Tibial nerve (tissue), 4 donors: ENCODE results near the gene CYP27C1. TPM values are rescaled to one million over a fixed set of nuclear protein-coding genes. Genes with fewer than 3 reads are reported as not detected.
A peak's percentile ranks its signal among the peaks of the same experiment; 100 is the strongest.
"Not testable (repeated sequence)": the region's sequence is repeated elsewhere in the genome, so short reads cannot be mapped to it uniquely, and the experiment has no call there.

Source experiments
- DNase-seq, 2 donors: peaks; one replicate each; pipeline ENCODE4 v3.0.0-alpha.2; 2019; ENCODE audit warnings: low spot score in 2 of 2
- H3K27ac ChIP-seq, 4 donors: fragments of 200-600 bp; sonication (generic) in 3 of 4; one replicate each; pipeline ENCODE4 v1.5.1; 2017 to 2019; ENCODE audit warnings: mild to moderate bottlenecking in 1 of 4
- H3K27me3 ChIP-seq, 2 donors: fragments of 200-600 bp; sonication (generic) in 1 of 2; one replicate each; pipeline versions ENCODE4 v1.5.1 to v1.6.0; 2017 to 2019
- H3K36me3 ChIP-seq, 3 donors: fragments of 200-600 bp; sonication (generic); one replicate each; pipeline ENCODE4 v1.5.1; 2018 to 2019
- H3K4me1 ChIP-seq, 4 donors: fragments of 200-600 bp; sonication (generic) in 3 of 4; one replicate each; pipeline ENCODE4 v1.5.1; 2017 to 2019
- H3K4me3 ChIP-seq, 4 donors: fragments of 200-600 bp; sonication (generic) in 3 of 4; one replicate each; pipeline ENCODE4 v1.5.1; 2017 to 2019; ENCODE audit warnings: mild to moderate bottlenecking in 1 of 4, moderate library complexity in 1 of 4
- H3K9me3 ChIP-seq, 4 donors: fragments of 200-600 bp; sonication (generic) in 3 of 4; one replicate each; pipeline ENCODE4 v1.5.1; 2017 to 2019
- EP300 ChIP-seq, 2 donors: sonication (generic); formaldehyde crosslinking; IDR thresholded peaks; one replicate each; pipeline ENCODE4 v1.6.1; 2017; ENCODE audit warnings: antibody characterized with exemption in 2 of 2, mild to moderate bottlenecking in 1 of 2
- POLR2A ChIP-seq, 2 donors: fragments of 450-650 bp; IDR thresholded peaks; one replicate each; pipeline ENCODE4 v1.6.1; 2017; ENCODE audit warnings: antibody characterized with exemption in 2 of 2, mild to moderate bottlenecking in 2 of 2, moderate library complexity in 2 of 2
- WGBS, 2 donors: methylation state at CpG; one replicate each; pipeline ENCODE4 v1.1.5; 2018; 5-methylcytosine and 5-hydroxymethylcytosine counted together
- total RNA-seq, 4 donors: library from RNA; depleted of rRNA; stranded (reverse); fragments of >200 nt; gene quantifications; one replicate each; pipeline ENCODE4 v1.1.0, GENCODE V29; 2016
- TF ChIP-seq, protein P1 (sequence below), 5 experiments: fragments of 200-600 bp in 3 of 5; fragments of 450-650 bp in 2 of 5; sonication (generic) in 3 of 5; IDR thresholded peaks; one replicate each; pipeline ENCODE4 v1.5.1; 2016 to 2019; ENCODE audit warnings: antibody characterized with exemption in 5 of 5, mild to moderate bottlenecking in 3 of 5, moderate library complexity in 2 of 5

Gene CYP27C1
- total RNA-seq, 4 donors from 2014 or later = 0.42 to 1.2 (median 0.73) TPM

DNA sequence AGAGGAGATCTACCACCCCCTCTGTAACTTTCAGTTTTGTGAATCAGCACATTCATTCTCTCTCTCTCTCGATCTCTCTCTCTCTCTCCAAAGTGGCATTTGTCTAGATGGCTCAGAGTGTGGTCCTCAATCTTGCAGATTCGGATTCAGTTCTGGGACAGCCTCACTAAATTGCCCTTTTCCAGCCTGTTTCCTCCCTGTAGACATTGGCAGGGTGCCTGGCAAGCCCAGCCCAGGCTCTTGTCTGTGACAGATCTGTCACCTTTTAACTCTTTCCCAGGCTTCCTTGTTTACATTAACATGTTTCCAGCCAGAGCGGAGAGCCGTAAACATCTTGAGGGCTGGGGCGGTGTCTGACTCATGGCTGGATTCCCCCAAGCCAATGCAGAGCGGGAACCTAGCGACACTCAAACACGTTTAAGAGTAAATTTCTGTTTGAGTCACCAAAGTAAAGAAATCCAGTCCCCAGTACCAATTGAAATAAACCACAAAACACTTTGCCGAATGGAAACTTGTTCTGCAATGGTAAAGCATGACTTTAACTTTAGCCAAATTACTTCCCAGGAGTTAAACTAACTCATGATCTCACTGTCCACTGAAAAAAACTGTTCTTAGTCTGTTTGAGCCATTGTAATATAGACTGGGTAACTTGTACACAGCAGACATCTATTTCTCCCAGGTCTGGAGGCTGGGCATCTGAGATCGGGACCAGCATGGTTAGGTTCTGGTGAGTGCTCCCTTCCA, 6.6 kb upstream of the CYP27C1 start:
- TF ChIP-seq POLR2A (IDR thresholded peaks at IDR 0.05) (no peak), EP300 (IDR thresholded peaks at IDR 0.05) (no peak)
- TF ChIP-seq, protein P1, sequence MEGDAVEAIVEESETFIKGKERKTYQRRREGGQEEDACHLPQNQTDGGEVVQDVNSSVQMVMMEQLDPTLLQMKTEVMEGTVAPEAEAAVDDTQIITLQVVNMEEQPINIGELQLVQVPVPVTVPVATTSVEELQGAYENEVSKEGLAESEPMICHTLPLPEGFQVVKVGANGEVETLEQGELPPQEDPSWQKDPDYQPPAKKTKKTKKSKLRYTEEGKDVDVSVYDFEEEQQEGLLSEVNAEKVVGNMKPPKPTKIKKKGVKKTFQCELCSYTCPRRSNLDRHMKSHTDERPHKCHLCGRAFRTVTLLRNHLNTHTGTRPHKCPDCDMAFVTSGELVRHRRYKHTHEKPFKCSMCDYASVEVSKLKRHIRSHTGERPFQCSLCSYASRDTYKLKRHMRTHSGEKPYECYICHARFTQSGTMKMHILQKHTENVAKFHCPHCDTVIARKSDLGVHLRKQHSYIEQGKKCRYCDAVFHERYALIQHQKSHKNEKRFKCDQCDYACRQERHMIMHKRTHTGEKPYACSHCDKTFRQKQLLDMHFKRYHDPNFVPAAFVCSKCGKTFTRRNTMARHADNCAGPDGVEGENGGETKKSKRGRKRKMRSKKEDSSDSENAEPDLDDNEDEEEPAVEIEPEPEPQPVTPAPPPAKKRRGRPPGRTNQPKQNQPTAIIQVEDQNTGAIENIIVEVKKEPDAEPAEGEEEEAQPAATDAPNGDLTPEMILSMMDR (IDR thresholded peaks at IDR 0.05) = no peak
- Histone ChIP-seq H3K27ac (no peak overlapping the region), H3K36me3 (no peaks in the 10 kb centered on the region), H3K27me3 (peaks cover 0 to 4% of the 10 kb centered on the region in 2 donors), H3K4me3 (no peak overlapping the region), H3K9me3 (peaks cover 0 to 11% (median 0%) of the 10 kb centered on the region in 4 donors), H3K4me1 (peaks cover 0 to 15% (median 2%) of the 10 kb centered on the region in 4 donors)
- WGBS, 2 donors = 35 to 53% methylated on average over 10 of the region's 10 CpGs
- DNase-seq = no peak

DNA sequence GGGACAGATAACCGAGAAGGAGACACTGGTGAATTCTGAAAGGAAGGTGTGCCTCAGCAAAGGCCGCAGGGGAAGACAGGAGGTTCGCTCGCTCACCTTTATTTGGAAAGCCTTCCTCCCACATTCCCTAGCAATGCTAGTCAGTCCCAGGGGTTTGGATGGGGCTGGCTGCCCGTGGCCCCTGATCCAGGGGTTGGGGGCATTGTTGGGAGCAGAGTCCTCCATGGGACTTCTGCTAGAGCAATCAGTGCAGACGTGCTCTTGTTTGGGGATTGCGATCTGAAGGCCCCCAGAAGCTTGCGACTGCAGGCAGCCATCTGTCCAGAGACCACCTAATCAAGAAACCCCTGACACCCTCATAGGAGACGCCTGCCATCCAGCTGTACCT, 6.0 kb upstream of the CYP27C1 start:
- TF ChIP-seq POLR2A (IDR thresholded peaks at IDR 0.05) (no peak), EP300 (IDR thresholded peaks at IDR 0.05) (no peak)
- TF ChIP-seq, protein P1 (IDR thresholded peaks at IDR 0.05) = no peak
- Histone ChIP-seq H3K4me3 (no peak overlapping the region), H3K36me3 (no peaks in the 10 kb centered on the region), H3K4me1 (peaks cover 0 to 12% (median 2%) of the 10 kb centered on the region in 4 donors), H3K27me3 (peaks cover 0 to 9% of the 10 kb centered on the region in 2 donors), H3K27ac (no peak overlapping the region), H3K9me3 (peaks cover 0 to 11% (median 0%) of the 10 kb centered on the region in 4 donors)
- 67 to 76% methylated on average over 9 of the region's 9 CpGs for WGBS, 2 donors
- DNase-seq = no peak

DNA sequence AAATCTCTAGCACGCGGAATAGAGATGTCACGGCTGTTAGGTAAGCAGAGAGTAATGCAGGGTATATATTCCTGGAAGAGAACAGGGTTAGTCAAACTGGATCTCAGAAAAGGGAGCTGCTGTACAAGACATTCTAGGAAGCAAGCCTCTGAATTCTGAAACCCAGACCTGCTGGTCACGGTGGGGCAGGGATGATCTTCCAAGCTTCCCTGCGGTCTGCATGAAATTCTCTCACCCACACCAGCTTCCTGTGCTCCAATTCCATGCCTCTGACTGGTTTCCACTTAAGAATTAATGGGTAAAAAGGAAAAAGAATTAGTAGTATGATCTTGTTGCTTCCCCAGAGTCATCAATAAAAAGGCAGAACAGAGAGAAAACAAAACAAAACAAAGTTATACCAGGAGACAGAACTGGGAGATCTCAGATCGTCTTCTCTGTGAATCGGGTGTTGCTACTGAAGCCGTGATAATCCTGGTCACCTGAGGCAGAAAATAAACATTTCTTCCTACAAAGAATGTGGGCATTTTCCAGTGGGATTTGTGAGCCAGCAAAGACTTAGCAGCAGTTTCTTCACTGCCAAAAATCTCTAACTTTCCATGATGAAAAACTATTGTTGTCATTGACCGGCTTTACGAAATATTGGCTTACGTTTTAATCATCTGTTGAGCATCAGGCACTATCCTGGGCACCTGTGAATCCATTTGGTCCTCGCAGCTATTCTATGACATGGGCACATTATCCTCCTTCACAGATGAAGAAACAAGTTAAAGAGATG, 5.3 kb upstream of the CYP27C1 start:
- Histone ChIP-seq H3K4me1 (peaks cover 0 to 11% (median 2%) of the 10 kb centered on the region in 4 donors), H3K4me3 (no peak overlapping the region), H3K27me3 (peaks cover 0 to 12% of the 10 kb centered on the region in 2 donors), H3K36me3 (no peaks in the 10 kb centered on the region), H3K27ac (no peak overlapping the region), H3K9me3 (peaks cover 0 to 11% (median 0%) of the 10 kb centered on the region in 4 donors)
- no peak for DNase-seq
- TF ChIP-seq, protein P1 (IDR thresholded peaks at IDR 0.05) = no peak
- TF ChIP-seq POLR2A (IDR thresholded peaks at IDR 0.05) = no peak
- TF ChIP-seq EP300 (IDR thresholded peaks at IDR 0.05) = no peak
- 65 to 67% methylated on average over 12 of the region's 12 CpGs for WGBS, 2 donors

DNA sequence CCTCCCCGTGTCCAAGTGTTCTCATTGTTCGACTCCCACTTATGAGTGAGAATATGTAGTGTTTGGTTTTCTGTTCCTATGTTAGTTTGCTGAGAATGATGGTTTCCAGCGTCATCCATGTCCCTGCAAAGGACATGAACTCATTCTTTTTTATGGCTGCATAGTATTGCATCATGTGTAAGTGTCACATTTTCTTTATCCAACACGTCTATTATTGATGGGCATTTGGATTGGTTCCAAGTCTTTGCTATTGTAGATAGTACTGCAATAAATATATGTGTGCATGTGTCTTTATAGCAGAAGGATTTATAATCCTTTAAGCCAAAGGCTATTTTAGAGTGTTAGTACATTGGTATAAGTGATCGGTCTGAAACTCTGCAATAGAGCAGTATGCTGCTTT, 4.0 kb upstream of the CYP27C1 start:
- not testable (repeated sequence) for H3K27ac ChIP-seq, H3K4me3 ChIP-seq, DNase-seq, H3K36me3 ChIP-seq
- H3K9me3 ChIP-seq = peaks cover 0 to 11% (median 0%) of the 10 kb centered on the region in 4 donors
- WGBS, 2 donors = 64 to 68% methylated on average over 5 of the region's 5 CpGs
- H3K4me1 ChIP-seq = peaks cover 0 to 21% (median 8%) of the 10 kb centered on the region in 4 donors
- H3K27me3 ChIP-seq = peaks cover 0 to 19% of the 10 kb centered on the region in 2 donors

DNA sequence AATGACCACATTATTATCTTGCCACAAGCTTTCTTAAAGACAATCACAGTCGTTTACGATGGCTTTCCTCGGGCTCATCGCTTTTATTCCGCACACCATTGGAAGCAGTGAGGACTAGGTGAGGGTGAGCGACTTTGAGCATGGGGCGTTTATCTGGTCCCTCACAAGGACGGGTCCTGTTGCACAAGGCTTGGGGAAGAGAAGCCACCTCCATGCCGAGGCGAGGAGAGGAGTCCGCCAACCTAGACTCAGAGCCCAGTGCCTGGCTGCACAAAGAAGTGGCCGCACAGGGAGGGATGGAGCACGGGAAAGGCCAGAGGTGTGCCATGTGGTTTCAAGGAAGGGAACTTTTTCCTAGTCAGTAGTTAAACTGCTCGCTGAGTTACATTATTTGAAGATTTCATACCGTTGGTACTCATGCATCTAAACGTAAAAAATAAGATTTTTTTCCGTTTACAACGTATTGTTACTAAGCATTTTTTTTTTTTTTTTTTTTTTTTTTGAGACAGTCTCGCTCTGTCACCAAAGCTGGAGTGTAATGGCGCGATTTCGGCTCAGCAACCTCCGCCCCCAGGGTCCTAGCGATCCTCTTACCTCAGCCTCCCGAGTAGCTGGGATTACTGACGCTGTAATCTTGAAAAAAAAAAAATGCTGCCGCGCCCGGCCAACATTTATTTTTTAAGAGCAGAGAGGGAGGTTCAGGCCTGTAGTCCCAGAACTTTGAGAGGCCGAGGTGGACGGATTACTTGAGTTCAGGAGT, 849 bp upstream of the CYP27C1 start:
- H3K9me3 ChIP-seq = peaks cover 0 to 13% (median 0%) of the 10 kb centered on the region in 4 donors
- H3K27ac ChIP-seq = no peak overlapping the region
- peaks cover 0 to 23% (median 13%) of the 10 kb centered on the region in 4 donors for H3K4me1 ChIP-seq
- 34 to 38% methylated on average over 31 of the region's 31 CpGs for WGBS, 2 donors
- H3K27me3 ChIP-seq = peaks cover 0 to 28% of the 10 kb centered on the region in 2 donors
- H3K4me3 ChIP-seq = peak overlapping the region in 3 of 4 donors; percentile 58 to 68 (median 64)
- H3K36me3 ChIP-seq = no peaks in the 10 kb centered on the region
- TF ChIP-seq, protein P1 (IDR thresholded peaks at IDR 0.05) = no peak
- TF ChIP-seq EP300 (IDR thresholded peaks at IDR 0.05) (no peak), POLR2A (IDR thresholded peaks at IDR 0.05) (no peak)
- DNase-seq = no peak
